ENCODE results near the gene IL1RAPL1.
"Not testable (repeated sequence)": the region's sequence is repeated elsewhere in the genome, so short reads cannot be mapped to it uniquely, and the experiment has no call there.

Gene IL1RAPL1

DNA sequence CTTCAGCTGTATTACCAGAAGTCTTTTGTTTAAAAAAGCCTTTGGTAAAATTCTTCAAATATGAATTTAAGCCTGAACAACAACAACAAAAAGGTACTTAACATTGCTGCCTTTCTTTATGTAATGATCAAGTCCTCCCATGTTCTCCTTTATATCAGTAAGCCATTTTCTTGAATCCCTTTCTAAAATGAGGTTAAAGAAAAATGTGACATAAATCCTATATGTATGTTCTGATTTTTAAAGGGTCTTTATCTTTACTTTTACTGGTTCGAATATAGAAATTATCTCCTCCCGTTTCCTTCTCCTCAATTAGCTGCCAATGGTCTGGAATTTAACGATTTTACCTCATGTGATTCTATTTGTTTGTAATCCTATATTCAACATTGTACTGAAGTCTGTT, 522.8 kb downstream of the IL1RAPL1 start:
- no peak overlapping the region for H3K4me3 Mint-ChIP-seq
- H3K4me1 Mint-ChIP-seq (ENCODE audit: low read depth): no peaks in the 10 kb centered on the region
- H3K27me3 Mint-ChIP-seq (ENCODE audit: low read depth): no peaks in the 10 kb centered on the region
- H3K9me3 Mint-ChIP-seq: peaks cover 11% of the 10 kb centered on the region
- no peaks in the 10 kb centered on the region for H3K36me3 Mint-ChIP-seq (ENCODE audit: low read depth)
- H3K27ac Mint-ChIP-seq: no peak overlapping the region

DNA sequence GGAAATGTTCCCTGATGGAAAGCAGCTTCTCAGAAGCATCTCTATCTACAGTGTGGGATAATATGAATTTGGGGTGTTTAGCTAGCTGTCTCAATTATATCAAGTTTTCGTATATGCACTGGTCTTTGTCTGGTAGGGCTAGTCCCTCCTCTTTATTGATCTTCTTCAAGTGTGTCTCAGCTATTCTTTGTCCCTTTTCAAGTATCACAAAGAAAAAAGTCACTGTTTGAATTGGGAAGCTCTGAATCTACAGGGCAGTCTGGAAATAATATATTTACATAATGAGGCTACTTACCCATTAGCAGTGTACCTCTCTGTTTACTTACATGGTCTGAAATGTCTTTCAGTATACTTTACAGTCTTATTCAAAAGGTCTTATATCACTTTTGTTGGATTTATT, 526.0 kb downstream of the IL1RAPL1 start:
- no peaks in the 10 kb centered on the region for H3K36me3 Mint-ChIP-seq (ENCODE audit: low read depth)
- no peaks in the 10 kb centered on the region for H3K27me3 Mint-ChIP-seq (ENCODE audit: low read depth)
- H3K27ac Mint-ChIP-seq: no peak overlapping the region
- H3K4me1 Mint-ChIP-seq (ENCODE audit: low read depth): no peaks in the 10 kb centered on the region
- H3K4me3 Mint-ChIP-seq: no peak overlapping the region
- H3K9me3 Mint-ChIP-seq: peaks cover 11% of the 10 kb centered on the region

DNA sequence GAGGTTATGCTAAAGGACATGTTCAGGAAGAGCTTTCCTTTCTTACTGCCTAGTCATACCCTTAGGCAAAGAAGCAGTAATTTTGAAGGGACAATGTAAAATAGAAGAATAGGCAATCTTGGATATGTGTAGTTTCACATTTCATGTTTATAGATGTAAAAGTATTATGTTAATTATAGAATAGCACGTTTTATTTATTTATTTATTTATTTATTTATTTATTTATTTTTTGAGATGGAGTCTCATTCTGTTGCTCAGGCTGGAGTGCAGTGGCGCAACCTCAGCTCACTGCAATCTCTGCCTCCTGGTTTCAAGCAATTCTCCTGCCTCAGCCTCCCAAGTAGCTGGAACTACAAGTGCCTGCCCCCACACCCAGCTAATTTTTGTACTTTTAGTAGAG, 535.6 kb downstream of the IL1RAPL1 start:
- not testable (repeated sequence) for H3K9me3 Mint-ChIP-seq; H3K4me3 Mint-ChIP-seq; H3K27me3 Mint-ChIP-seq (ENCODE audit: low read depth); H3K36me3 Mint-ChIP-seq (ENCODE audit: low read depth); H3K4me1 Mint-ChIP-seq (ENCODE audit: low read depth); H3K27ac Mint-ChIP-seq

DNA sequence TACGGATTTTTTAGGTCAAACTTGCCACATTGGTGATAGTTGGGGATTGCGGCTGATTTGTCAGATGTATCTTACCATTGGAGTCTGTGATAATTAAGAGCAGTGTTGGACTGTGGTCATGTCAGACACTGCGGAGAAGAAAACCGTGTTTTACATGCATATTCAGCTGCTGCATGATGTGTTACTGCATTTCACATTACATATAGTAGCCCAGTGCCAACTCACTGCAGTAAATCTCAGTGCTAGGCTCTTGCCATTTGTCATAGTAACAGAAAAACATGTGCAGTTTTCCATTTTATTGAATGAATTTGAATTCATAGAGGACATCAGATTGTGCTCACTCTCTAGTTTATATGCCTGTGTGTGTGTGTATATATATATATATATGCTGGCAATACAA, 543.7 kb downstream of the IL1RAPL1 start:
- Mint-ChIP-seq H3K4me3 (no peak overlapping the region), H3K27me3 (ENCODE audit: low read depth) (no peaks in the 10 kb centered on the region), H3K36me3 (ENCODE audit: low read depth) (no peaks in the 10 kb centered on the region), H3K27ac (no peak overlapping the region), H3K9me3 (no peaks in the 10 kb centered on the region), H3K4me1 (ENCODE audit: low read depth) (no peaks in the 10 kb centered on the region)

DNA sequence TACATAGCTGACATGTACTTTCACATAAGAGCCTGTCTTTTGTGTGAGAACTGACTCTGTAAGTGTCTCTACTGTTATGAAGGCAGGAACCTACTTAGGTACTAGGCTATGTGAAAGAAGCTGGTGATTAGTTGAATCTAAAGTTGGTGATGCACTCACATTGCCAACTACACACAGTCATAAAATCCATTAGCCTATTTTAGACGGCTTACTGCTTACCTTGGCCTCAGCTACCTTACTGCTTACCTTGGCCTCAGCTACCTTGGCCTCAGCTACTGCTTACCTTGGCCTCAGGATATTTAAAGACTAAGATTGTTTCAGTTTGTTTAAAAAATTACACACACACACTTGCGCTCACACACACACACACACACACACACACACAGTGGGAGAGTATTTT, 549.7 kb downstream of the IL1RAPL1 start:
- no peaks in the 10 kb centered on the region for H3K36me3 Mint-ChIP-seq (ENCODE audit: low read depth)
- no peak overlapping the region for H3K4me3 Mint-ChIP-seq
- no peaks in the 10 kb centered on the region for H3K27me3 Mint-ChIP-seq (ENCODE audit: low read depth)
- no peak overlapping the region for H3K27ac Mint-ChIP-seq
- H3K9me3 Mint-ChIP-seq: no peaks in the 10 kb centered on the region
- H3K4me1 Mint-ChIP-seq (ENCODE audit: low read depth): no peaks in the 10 kb centered on the region

DNA sequence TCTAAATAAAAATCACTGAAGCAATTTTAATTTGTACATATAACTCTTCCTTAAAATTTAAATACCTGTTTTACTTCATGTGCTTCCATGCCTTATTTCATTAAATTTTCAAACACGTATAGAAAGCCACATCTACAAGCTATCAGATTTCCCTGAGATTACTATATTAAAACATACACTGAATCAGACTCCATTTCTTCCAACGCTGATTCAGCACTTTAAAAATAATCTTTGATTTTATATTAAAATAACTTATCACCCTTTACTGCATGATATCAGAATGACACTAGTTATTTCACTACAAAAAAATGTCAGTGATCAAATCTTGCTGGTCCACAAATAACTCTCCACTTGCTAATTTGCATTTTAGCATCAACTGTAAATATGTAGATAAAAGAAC, 550.8 kb downstream of the IL1RAPL1 start:
- Mint-ChIP-seq H3K36me3 (ENCODE audit: low read depth) (no peaks in the 10 kb centered on the region), H3K4me3 (no peak overlapping the region), H3K27ac (no peak overlapping the region), H3K9me3 (no peaks in the 10 kb centered on the region), H3K27me3 (ENCODE audit: low read depth) (no peaks in the 10 kb centered on the region), H3K4me1 (ENCODE audit: low read depth) (no peaks in the 10 kb centered on the region)

DNA sequence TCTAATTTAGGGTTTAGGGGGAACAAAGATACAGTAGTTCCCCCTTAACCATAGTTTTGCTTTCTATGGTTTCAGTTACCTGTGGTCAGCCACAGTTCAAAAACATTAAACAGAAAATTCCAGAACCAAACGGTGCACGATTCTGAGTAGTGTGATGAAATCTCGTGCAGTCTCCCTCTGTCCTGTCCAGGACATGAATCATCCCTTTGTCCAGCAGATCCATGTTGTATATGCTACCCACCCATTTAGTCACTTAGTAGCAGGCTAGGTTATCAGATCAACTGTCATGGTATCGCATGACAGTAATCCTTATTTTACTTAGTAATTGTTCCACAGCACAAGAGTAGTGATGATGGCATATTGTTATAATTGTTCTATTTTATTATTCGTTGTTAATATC, 556.1 kb downstream of the IL1RAPL1 start:
- no peaks in the 10 kb centered on the region for H3K27me3 Mint-ChIP-seq (ENCODE audit: low read depth)
- H3K4me1 Mint-ChIP-seq (ENCODE audit: low read depth): no peaks in the 10 kb centered on the region
- H3K36me3 Mint-ChIP-seq (ENCODE audit: low read depth): no peaks in the 10 kb centered on the region
- no peaks in the 10 kb centered on the region for H3K9me3 Mint-ChIP-seq
- no peak overlapping the region for H3K27ac Mint-ChIP-seq
- H3K4me3 Mint-ChIP-seq: no peak overlapping the region

DNA sequence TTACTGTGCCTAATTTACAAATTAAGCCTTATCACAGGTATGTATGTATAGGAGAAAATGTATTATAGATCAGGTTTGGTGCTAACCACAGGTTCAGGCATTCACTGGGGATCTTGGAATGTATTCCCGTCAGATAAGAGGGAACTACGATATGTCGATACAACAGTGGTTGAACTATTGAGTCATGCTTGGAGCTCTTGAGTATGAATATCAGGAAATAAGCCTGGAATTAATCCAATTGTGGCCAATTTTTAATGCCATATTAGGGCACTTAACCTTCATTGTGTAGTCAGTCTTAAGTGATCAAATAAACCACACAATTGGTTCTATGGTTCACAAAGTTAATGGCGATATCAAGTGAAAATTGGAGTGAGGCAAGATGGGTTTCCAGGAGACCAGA, 556.5 kb downstream of the IL1RAPL1 start:
- Mint-ChIP-seq H3K36me3 (ENCODE audit: low read depth) (no peaks in the 10 kb centered on the region), H3K4me1 (ENCODE audit: low read depth) (no peaks in the 10 kb centered on the region), H3K27me3 (ENCODE audit: low read depth) (no peaks in the 10 kb centered on the region), H3K4me3 (no peak overlapping the region), H3K27ac (no peak overlapping the region), H3K9me3 (no peaks in the 10 kb centered on the region)

DNA sequence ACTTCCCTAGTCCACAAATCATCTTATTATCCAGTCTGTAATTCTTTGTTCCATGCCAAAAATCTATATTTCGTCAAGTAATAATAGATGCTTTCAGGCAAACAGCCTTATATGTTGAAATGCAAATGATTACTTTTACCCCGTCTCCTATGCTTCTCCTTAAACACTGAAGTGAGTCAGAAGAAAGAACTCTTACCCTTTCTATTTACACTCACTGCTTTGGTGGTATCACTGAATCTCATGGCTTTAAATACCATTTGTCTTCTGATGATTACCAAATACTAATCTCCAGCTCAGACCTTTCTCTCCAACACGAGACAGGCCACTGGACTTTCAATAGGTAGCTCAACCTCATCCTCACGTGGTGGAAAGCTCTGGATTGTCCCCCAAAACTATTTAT, 558.1 kb downstream of the IL1RAPL1 start:
- Mint-ChIP-seq H3K4me1 (ENCODE audit: low read depth) (no peaks in the 10 kb centered on the region), H3K36me3 (ENCODE audit: low read depth) (no peaks in the 10 kb centered on the region), H3K27ac (no peak overlapping the region), H3K4me3 (no peak overlapping the region), H3K9me3 (no peaks in the 10 kb centered on the region), H3K27me3 (ENCODE audit: low read depth) (no peaks in the 10 kb centered on the region)

DNA sequence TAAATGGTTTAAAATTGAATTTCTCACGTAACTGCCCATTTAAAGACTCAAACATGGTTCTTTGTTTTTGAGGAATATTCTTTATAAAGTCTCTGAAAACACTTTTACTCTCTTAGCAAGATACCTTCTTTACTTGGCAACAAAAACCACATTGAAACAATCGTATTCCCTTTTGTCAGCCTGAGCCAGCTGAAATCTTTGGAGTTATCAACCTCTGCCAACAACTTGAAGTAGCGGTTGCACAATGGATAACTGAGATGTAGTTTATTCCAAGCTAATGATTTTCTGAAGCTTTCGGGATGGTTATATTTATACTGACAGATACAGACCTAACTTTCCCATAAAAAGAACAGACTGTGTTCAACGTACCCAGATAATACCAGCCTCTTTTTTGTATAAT, 561.3 kb downstream of the IL1RAPL1 start:
- no peaks in the 10 kb centered on the region for H3K36me3 Mint-ChIP-seq (ENCODE audit: low read depth)
- H3K9me3 Mint-ChIP-seq: no peaks in the 10 kb centered on the region
- no peaks in the 10 kb centered on the region for H3K27me3 Mint-ChIP-seq (ENCODE audit: low read depth)
- no peaks in the 10 kb centered on the region for H3K4me1 Mint-ChIP-seq (ENCODE audit: low read depth)
- no peak overlapping the region for H3K4me3 Mint-ChIP-seq
- H3K27ac Mint-ChIP-seq: no peak overlapping the region

DNA sequence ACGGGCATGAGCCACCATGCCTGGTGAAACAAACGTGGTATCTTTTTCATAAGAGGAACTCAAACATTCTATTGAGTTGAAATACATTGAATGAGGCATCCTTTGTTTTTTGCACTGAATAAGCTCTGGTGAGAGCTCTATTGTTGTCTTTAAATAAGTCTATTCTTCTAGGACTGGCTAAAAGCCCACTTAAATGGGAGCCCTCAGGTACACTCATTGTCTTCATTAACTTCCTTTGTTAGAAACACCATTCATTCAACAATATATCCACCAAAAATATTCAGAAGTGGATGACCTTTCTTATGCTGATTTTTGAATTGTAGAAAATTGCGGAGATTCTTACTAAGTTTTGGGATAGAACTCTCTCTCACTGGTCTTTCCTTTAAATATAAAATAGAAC, 568.0 kb downstream of the IL1RAPL1 start:
- Mint-ChIP-seq H3K36me3 (ENCODE audit: low read depth) (no peaks in the 10 kb centered on the region), H3K27me3 (ENCODE audit: low read depth) (no peaks in the 10 kb centered on the region), H3K4me3 (no peak overlapping the region), H3K27ac (no peak overlapping the region), H3K9me3 (no peaks in the 10 kb centered on the region), H3K4me1 (ENCODE audit: low read depth) (no peaks in the 10 kb centered on the region)

DNA sequence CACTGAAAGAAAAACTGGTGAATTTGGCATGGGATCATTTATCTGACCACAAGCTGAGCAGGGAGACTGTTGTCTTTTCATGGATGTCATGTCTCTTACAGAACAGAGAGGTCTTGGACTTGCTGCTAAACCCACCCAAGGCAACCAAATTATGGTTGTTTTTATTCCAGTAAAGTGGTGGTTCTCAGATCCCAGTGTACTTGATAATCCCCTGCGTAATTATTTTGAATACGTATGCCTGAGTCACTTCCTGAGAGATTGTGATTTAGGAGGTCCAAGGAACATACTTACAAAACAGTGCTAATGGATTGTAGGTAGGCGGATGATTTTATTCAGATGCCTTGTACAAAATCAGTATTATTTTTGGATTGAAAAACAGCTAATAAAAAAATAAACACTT, 585.6 kb downstream of the IL1RAPL1 start:
- H3K36me3 Mint-ChIP-seq (ENCODE audit: low read depth): no peaks in the 10 kb centered on the region
- H3K9me3 Mint-ChIP-seq: peaks cover 3% of the 10 kb centered on the region
- no peak overlapping the region for H3K27ac Mint-ChIP-seq
- no peaks in the 10 kb centered on the region for H3K27me3 Mint-ChIP-seq (ENCODE audit: low read depth)
- no peak overlapping the region for H3K4me3 Mint-ChIP-seq
- no peaks in the 10 kb centered on the region for H3K4me1 Mint-ChIP-seq (ENCODE audit: low read depth)

DNA sequence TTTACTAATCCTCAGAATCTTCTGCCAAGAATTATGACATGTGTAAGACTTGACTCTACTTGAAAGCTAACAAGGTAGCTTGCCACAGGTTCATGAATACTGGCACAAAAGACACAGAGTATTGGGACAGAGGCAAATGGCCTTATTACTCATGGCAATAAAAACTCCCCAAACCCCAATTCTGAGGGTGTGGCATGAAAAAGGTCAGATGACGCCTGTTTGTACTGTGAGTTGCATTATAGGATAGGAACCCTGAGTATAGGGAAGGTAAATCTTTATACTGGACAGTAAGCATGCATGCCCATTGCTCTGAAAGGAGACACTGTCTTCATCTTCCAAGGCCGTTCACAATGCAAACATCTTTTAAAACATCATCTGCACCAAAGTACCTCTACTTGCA, 600.0 kb downstream of the IL1RAPL1 start:
- H3K36me3 Mint-ChIP-seq (ENCODE audit: low read depth): no peaks in the 10 kb centered on the region
- H3K27me3 Mint-ChIP-seq (ENCODE audit: low read depth): no peaks in the 10 kb centered on the region
- no peaks in the 10 kb centered on the region for H3K4me1 Mint-ChIP-seq (ENCODE audit: low read depth)
- H3K27ac Mint-ChIP-seq: no peak overlapping the region
- H3K4me3 Mint-ChIP-seq: no peak overlapping the region
- no peaks in the 10 kb centered on the region for H3K9me3 Mint-ChIP-seq

DNA sequence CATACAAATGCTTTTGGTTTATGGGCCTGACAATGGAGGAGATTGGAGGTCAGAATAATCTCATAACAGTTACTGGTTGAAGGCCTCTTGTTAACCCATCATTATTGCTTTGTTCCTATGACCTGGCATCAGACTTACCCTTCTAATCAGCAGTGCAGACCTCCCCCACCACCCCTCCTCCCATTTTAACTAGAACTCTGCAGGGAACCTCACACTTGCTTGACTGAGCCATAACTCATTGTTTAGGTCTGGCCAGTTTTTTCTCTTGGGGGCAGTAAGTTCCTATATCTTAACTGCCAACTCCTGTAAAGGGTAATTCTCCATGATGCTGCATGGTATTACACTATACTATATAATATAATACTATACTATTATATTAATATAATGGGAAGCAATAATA, 609.3 kb downstream of the IL1RAPL1 start:
- Mint-ChIP-seq H3K27me3 (ENCODE audit: low read depth) (no peaks in the 10 kb centered on the region), H3K4me1 (ENCODE audit: low read depth) (no peaks in the 10 kb centered on the region), H3K9me3 (no peaks in the 10 kb centered on the region), H3K4me3 (no peak overlapping the region), H3K27ac (no peak overlapping the region), H3K36me3 (ENCODE audit: low read depth) (no peaks in the 10 kb centered on the region)

DNA sequence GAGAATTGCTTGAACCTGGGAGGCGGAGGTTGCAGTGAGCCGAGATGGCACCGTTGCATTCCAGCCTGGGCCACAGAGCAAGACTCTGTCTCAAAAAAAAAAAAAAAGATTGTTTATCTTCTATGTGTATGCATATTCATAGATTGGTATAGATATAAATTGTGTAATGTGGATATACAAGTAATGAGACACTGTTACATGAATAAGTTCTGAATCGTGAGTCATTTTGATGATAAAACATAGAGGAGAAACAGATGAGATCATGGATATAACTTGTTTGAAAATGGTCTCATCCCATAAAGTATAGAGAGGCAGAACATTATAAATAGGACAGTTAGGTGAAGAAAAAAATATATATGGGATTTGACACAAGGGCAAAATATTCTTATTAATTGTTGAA, 628.0 kb downstream of the IL1RAPL1 start:
- Mint-ChIP-seq H3K4me1 (ENCODE audit: low read depth) (no peaks in the 10 kb centered on the region), H3K4me3 (no peak overlapping the region), H3K36me3 (ENCODE audit: low read depth) (no peaks in the 10 kb centered on the region), H3K27ac (no peak overlapping the region), H3K27me3 (ENCODE audit: low read depth) (no peaks in the 10 kb centered on the region), H3K9me3 (peaks cover 7% of the 10 kb centered on the region)

DNA sequence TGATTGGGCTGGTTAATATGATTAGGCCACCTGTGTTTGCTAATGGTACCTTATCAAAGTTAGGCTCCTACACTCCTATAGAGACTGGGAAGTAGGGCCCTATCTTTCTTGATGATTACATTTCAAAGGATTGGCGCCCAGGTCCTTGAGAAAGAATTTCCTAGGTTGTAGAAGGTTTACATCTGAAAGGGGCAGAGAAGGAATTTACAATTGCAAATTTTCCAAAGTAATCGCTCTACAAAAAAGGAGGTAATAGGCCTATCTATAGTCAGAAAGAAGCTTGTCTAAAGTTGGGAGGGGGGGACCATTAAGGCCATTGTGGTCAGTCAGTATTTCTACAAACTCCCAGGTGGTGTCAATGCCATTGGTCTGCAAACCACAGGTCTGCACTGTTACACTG, 638.4 kb downstream of the IL1RAPL1 start:
- H3K4me3 Mint-ChIP-seq: no peak overlapping the region
- no peaks in the 10 kb centered on the region for H3K4me1 Mint-ChIP-seq (ENCODE audit: low read depth)
- H3K9me3 Mint-ChIP-seq: no peaks in the 10 kb centered on the region
- H3K27me3 Mint-ChIP-seq (ENCODE audit: low read depth): no peaks in the 10 kb centered on the region
- H3K27ac Mint-ChIP-seq: no peak overlapping the region
- H3K36me3 Mint-ChIP-seq (ENCODE audit: low read depth): no peaks in the 10 kb centered on the region
